HFFc6 (cell line): ENCODE measurements around the gene ADAP1. TPM values are rescaled to one million over a fixed set of nuclear protein-coding genes. Genes with fewer than 3 reads are reported as not detected.

Source experiments
- DNase-seq: peaks from one replicate; pipeline ENCODE4 v3.0.0-alpha.2; 2018
- H3K27ac Mint-ChIP-seq: 2 replicates; pipeline ENCODE4 v1.8.0; 2020; ENCODE audit warnings: mild to moderate bottlenecking, mixed read lengths
- H3K27me3 Mint-ChIP-seq: 2 replicates; pipeline ENCODE4 v1.8.0; 2021; ENCODE audit warnings: mild to moderate bottlenecking, moderate library complexity, mixed read lengths; ENCODE audit not compliant: insufficient read depth
- H3K36me3 Mint-ChIP-seq: 2 replicates; pipeline ENCODE4 v1.8.0; 2021; ENCODE audit warnings: low read depth, mixed read lengths
- H3K4me1 Mint-ChIP-seq: 2 replicates; pipeline ENCODE4 v1.8.0; 2020; ENCODE audit warnings: low read depth, mixed read lengths
- H3K4me3 Mint-ChIP-seq: 2 replicates; pipeline ENCODE4 v1.8.0; 2020; ENCODE audit warnings: mild to moderate bottlenecking, moderate library complexity, mixed read lengths
- H3K9me3 Mint-ChIP-seq: 2 replicates; pipeline ENCODE4 v1.8.0; 2020; ENCODE audit warnings: mild to moderate bottlenecking, mixed read lengths
- total RNA-seq, 6 experiments: library from RNA; stranded (reverse); fragmentation: NEBNext Ultra II Directional; extraction: Animal tissue kit (Norgen Biotek cat#: 25700); gene quantifications; 2 replicates in 1 of 6; 3 replicates in 5 of 6; pipeline ENCODE4 v1.2.3, GENCODE V29; 2021
- TF ChIP-seq, protein P1 (sequence below): fragments of 200-600 bp; sonication (generic); IDR thresholded peaks from 2 replicates; pipeline ENCODE4 v1.5.0; 2021; ENCODE audit warnings: antibody characterized with exemption, mild to moderate bottlenecking

Gene ADAP1
- total RNA-seq, 6 experiments from 2014 or later: 0.64 to 1.1 (median 0.90) TPM

DNA sequence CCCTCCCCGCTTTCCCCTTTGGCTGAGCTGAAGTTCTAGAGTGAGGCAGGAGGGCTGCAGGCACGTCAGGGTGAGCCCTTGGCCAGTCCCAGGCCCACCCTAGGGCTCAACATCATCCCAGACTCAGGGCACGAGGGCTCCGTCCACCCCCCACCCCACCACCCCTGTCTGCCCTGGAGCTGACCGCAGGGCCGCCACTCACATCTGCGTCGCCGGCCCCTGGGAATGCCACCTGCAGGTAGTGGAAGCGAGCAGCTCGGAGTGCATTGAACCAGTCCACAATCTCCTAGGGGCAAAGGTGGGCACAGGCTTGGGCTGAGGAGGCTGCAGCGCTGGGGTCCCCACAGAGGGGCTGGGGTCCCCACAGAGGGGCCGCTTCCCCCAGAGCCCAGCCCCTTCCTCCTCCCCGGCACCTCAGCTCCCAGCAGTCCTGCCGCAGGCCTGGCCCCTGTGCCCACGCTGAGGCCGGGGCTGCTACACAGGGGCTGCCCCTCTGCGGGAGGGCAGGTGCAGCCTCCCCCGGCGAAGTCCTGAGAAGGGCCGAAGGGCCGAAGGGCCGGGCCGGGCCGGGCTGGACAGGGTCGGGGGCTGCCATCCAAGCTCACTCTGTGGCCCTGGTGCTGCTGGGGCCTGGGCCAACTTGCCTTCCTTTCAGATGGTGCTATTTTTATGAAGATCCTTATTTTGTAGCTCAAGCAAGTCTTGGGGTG lies 54.0 kb downstream of the ADAP1 start:
- peaks cover 5% of the 10 kb centered on the region for H3K27me3 Mint-ChIP-seq
- peaks cover 7% of the 10 kb centered on the region for H3K36me3 Mint-ChIP-seq
- no peak overlapping the region for H3K4me3 Mint-ChIP-seq
- no peaks in the 10 kb centered on the region for H3K9me3 Mint-ChIP-seq
- no peaks in the 10 kb centered on the region for H3K4me1 Mint-ChIP-seq
- TF ChIP-seq, protein P1, sequence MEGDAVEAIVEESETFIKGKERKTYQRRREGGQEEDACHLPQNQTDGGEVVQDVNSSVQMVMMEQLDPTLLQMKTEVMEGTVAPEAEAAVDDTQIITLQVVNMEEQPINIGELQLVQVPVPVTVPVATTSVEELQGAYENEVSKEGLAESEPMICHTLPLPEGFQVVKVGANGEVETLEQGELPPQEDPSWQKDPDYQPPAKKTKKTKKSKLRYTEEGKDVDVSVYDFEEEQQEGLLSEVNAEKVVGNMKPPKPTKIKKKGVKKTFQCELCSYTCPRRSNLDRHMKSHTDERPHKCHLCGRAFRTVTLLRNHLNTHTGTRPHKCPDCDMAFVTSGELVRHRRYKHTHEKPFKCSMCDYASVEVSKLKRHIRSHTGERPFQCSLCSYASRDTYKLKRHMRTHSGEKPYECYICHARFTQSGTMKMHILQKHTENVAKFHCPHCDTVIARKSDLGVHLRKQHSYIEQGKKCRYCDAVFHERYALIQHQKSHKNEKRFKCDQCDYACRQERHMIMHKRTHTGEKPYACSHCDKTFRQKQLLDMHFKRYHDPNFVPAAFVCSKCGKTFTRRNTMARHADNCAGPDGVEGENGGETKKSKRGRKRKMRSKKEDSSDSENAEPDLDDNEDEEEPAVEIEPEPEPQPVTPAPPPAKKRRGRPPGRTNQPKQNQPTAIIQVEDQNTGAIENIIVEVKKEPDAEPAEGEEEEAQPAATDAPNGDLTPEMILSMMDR: no peak
- H3K27ac Mint-ChIP-seq: no peak overlapping the region
- DNase-seq: no peak

DNA sequence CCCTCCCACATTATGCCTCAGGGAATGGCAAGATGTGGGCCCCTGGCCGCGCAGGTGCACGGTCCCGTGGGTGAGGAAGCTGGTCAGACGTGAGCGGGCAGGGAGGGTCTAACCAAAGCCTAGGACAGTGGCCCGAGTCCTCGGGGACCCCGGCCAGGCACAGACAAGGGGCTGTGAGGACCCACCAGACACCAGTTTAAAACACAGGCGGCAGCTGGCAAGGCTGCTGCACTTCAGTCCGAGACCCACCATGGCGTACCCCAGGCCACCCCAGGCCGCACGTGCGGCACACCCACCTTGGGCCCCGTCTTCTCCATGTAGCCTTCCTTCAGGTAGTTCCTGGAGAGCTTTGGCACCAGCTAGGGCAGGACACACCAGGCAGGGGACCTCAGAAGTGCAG lies 54.7 kb downstream of the ADAP1 start:
- Mint-ChIP-seq H3K36me3 (peaks cover 11% of the 10 kb centered on the region), H3K27me3 (peaks cover 5% of the 10 kb centered on the region; the same call in 1 of the 2 replicates), H3K27ac (no peak overlapping the region), H3K4me1 (no peaks in the 10 kb centered on the region), H3K4me3 (no peak overlapping the region), H3K9me3 (no peaks in the 10 kb centered on the region)
- no peak for DNase-seq
- TF ChIP-seq, protein P1: no peak

DNA sequence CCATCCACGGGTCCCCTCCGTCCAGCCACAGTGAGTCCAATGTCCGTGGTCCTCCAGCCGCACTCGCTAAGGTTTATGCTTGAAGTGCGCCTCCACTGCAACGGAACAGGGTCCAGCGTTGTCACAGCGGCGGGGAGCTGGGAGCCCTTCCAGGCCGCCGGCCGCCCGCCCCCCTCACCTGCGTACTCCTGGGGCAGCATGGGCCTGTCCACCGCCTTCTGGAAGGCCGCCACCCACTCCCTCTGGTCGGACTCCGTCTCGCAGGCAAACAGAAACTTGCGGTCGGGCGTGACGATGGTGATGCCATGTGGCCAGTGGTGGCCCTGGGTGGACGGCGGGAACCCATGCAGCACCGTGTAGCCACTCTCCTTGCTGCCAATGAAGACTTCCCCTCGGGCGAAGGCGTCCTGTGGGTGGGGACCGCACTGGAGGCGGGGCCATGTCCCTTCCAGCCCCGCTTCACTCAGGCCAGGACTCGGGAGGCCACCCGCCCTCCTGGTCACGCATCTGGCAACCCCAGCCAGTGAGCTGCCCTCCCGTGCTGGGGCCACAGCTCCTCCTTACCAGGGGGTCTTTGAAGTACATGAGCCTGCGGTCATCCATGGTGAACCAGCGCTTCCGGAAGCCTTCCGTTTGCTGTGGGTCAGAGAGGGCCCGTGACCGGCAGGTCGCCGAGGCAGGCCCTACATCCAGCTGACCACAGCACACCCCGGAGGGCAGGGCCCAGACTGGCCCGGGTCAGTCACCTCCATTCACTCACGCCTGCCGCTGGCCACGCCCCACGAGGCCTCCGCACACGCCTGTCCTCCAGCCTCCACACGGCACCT lies 55.4 kb downstream of the ADAP1 start:
- peaks cover 13% of the 10 kb centered on the region for H3K36me3 Mint-ChIP-seq
- H3K9me3 Mint-ChIP-seq: no peaks in the 10 kb centered on the region
- H3K27me3 Mint-ChIP-seq: peaks cover 5% of the 10 kb centered on the region; the same call in 1 of the 2 replicates
- DNase-seq: no peak
- TF ChIP-seq, protein P1: no peak
- H3K4me1 Mint-ChIP-seq: no peaks in the 10 kb centered on the region
- no peak overlapping the region for H3K4me3 Mint-ChIP-seq
- no peak overlapping the region for H3K27ac Mint-ChIP-seq

DNA sequence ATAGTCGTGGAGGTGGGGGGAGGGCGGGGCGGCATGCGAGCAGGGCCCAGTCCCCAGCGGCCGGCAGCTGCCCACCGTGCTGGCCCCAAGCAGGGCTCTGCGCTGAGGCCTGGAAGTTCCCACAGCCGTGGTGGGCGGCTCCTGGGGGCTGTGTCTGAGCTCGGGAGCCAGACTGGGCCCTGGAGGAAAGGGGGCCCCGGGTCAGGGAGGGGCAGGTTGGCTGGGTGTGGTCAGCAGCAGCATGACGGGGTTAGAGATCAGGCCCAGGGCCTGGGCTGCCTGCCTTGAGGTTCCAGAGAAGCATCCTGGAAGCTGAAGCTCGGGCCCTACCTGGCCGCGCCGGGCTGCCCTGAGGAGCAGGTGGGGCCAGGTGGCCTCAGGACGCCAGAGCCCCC lies 56.0 kb downstream of the ADAP1 start:
- Mint-ChIP-seq H3K4me1 (no peaks in the 10 kb centered on the region), H3K27ac (no peak overlapping the region), H3K4me3 (no peak overlapping the region), H3K27me3 (peaks cover 4% of the 10 kb centered on the region; the same call in 1 of the 2 replicates), H3K36me3 (peaks cover 14% of the 10 kb centered on the region), H3K9me3 (no peaks in the 10 kb centered on the region)
- TF ChIP-seq, protein P1: no peak
- no peak for DNase-seq

DNA sequence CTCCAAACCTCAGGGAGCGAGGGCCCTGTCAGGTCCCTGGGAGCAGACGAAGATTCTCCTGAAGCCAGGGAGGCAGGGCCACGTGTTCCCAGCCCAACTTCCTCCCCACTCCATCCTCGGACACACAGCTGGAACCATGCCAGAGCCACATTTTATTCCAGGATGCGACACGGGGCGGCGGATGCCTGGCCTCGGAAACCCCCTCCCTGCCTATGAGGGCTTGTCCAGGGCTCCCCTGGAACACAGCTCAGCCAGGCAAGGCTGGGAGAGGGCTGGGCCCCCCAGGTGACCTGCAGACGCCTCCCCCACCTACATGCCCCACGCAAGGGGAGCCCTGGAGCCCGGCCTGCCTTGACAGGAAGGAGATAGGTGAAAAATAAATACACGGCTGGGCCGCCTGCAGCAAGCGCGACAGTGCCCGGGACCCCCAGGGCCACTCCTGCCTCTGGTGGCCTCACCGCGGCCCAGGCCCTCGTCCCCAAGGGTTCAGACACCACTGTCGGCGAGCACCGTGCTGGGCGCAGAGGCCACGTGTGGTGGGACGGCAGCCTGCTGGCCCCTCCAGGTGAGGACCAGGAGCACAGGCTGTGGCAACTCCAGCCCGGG lies 56.6 kb downstream of the ADAP1 start:
- peaks cover 4% of the 10 kb centered on the region; the same call in 1 of the 2 replicates for H3K27me3 Mint-ChIP-seq

More for the DNA sequence above, 56.6 kb downstream of the ADAP1 start:
- H3K36me3 Mint-ChIP-seq: peaks cover 19% of the 10 kb centered on the region
- no peak overlapping the region for H3K4me3 Mint-ChIP-seq
- no peak overlapping the region for H3K27ac Mint-ChIP-seq
- DNase-seq: no peak
- H3K4me1 Mint-ChIP-seq: no peaks in the 10 kb centered on the region
- TF ChIP-seq, protein P1: no peak
- no peaks in the 10 kb centered on the region for H3K9me3 Mint-ChIP-seq
